ENCODE measurements around the gene RALGPS1. TPM values are rescaled to one million over a fixed set of nuclear protein-coding genes. Genes with fewer than 3 reads are reported as not detected.

RALGPS1 gene
- total and polyA plus RNA-seq, 4 donors, result 34.4 to 80.9 (median 73.2) TPM

GRCh38 chr9:127087411-127087810 lies 172.8 kb downstream of the RALGPS1 start:
- Histone ChIP-seq H3K4me1 (ENCODE audit: control insufficient read depth, insufficient read depth, low read length) (peaks cover 13% of the 10 kb centered on the region), H3K9me3 (ENCODE audit: control insufficient read depth, insufficient read depth, low read length) (no peaks in the 10 kb centered on the region), H3K27me3 (ENCODE audit: control insufficient read depth, insufficient read depth, low read length) (no peaks in the 10 kb centered on the region), H3K4me3 (ENCODE audit: low read depth, low read length) (no peak overlapping the region), H3K27ac (ENCODE audit: low read depth, low read length) (no peak overlapping the region), H3K36me3 (ENCODE audit: control insufficient read depth, insufficient read depth, low read length) (peaks cover 39% of the 10 kb centered on the region)
- 94% methylated on average over 5 of the region's 6 CpGs for WGBS (ENCODE audit: insufficient coverage)
- no peak for DNase-seq (ENCODE audit: low read depth in 4 of 6, low spot score in 6 of 6)

GRCh38 chr9:127087836-127088235 lies 173.3 kb downstream of the RALGPS1 start:
- peaks cover 12% of the 10 kb centered on the region for H3K4me1 ChIP-seq (ENCODE audit: control insufficient read depth, insufficient read depth, low read length)
- H3K27ac ChIP-seq (ENCODE audit: low read depth, low read length), result no peak overlapping the region
- H3K4me3 ChIP-seq (ENCODE audit: low read depth, low read length), result no peak overlapping the region
- DNase-seq (ENCODE audit: low read depth in 4 of 6, low spot score in 6 of 6), result no peak
- no peaks in the 10 kb centered on the region for H3K27me3 ChIP-seq (ENCODE audit: control insufficient read depth, insufficient read depth, low read length)
- H3K9me3 ChIP-seq (ENCODE audit: control insufficient read depth, insufficient read depth, low read length), result no peaks in the 10 kb centered on the region
- H3K36me3 ChIP-seq (ENCODE audit: control insufficient read depth, insufficient read depth, low read length), result peaks cover 42% of the 10 kb centered on the region
- WGBS (ENCODE audit: insufficient coverage), result 98% methylated on average over 8 of the region's 8 CpGs

- DNase-seq (ENCODE audit: low read depth in 4 of 6, low spot score in 6 of 6), result no peak
- H3K36me3 ChIP-seq (ENCODE audit: control insufficient read depth, insufficient read depth, low read length), result peaks cover 54% of the 10 kb centered on the region
- H3K27ac ChIP-seq (ENCODE audit: low read depth, low read length), result no peak overlapping the region
- no peaks in the 10 kb centered on the region for H3K9me3 ChIP-seq (ENCODE audit: control insufficient read depth, insufficient read depth, low read length)
- no peaks in the 10 kb centered on the region for H3K27me3 ChIP-seq (ENCODE audit: control insufficient read depth, insufficient read depth, low read length)
- H3K4me1 ChIP-seq (ENCODE audit: control insufficient read depth, insufficient read depth, low read length), result peaks cover 7% of the 10 kb centered on the region
- WGBS (ENCODE audit: insufficient coverage), result 94% methylated on average over 26 of the region's 27 CpGs
- H3K4me3 ChIP-seq (ENCODE audit: low read depth, low read length), result no peak overlapping the region
These were observed 174.4 kb downstream of the RALGPS1 start for GRCh38 chr9:127088724-127089615.

GRCh38 chr9:127089631-127090081 lies 175.1 kb downstream of the RALGPS1 start:
- WGBS (ENCODE audit: insufficient coverage), result 95% methylated on average over 6 of the region's 6 CpGs
- H3K27ac ChIP-seq (ENCODE audit: low read depth, low read length), result no peak overlapping the region
- DNase-seq (ENCODE audit: low read depth in 4 of 6, low spot score in 6 of 6), result no peak
- H3K36me3 ChIP-seq (ENCODE audit: control insufficient read depth, insufficient read depth, low read length), result peaks cover 54% of the 10 kb centered on the region
- H3K4me3 ChIP-seq (ENCODE audit: low read depth, low read length), result no peak overlapping the region
- no peaks in the 10 kb centered on the region for H3K27me3 ChIP-seq (ENCODE audit: control insufficient read depth, insufficient read depth, low read length)
- no peaks in the 10 kb centered on the region for H3K9me3 ChIP-seq (ENCODE audit: control insufficient read depth, insufficient read depth, low read length)
- peaks cover 7% of the 10 kb centered on the region for H3K4me1 ChIP-seq (ENCODE audit: control insufficient read depth, insufficient read depth, low read length)

- H3K27ac ChIP-seq (ENCODE audit: low read depth, low read length), result no peak overlapping the region
- WGBS (ENCODE audit: insufficient coverage), result 76% methylated on average over 5 of the region's 6 CpGs
- no peak overlapping the region for H3K4me3 ChIP-seq (ENCODE audit: low read depth, low read length)
- H3K36me3 ChIP-seq (ENCODE audit: control insufficient read depth, insufficient read depth, low read length), result peaks cover 51% of the 10 kb centered on the region
- H3K4me1 ChIP-seq (ENCODE audit: control insufficient read depth, insufficient read depth, low read length), result peaks cover 7% of the 10 kb centered on the region
- no peaks in the 10 kb centered on the region for H3K9me3 ChIP-seq (ENCODE audit: control insufficient read depth, insufficient read depth, low read length)
- H3K27me3 ChIP-seq (ENCODE audit: control insufficient read depth, insufficient read depth, low read length), result no peaks in the 10 kb centered on the region
- no peak for DNase-seq (ENCODE audit: low read depth in 4 of 6, low spot score in 6 of 6)
These were observed 175.9 kb downstream of the RALGPS1 start for GRCh38 chr9:127090341-127090985.

GRCh38 chr9:127091526-127091925 lies 176.9 kb downstream of the RALGPS1 start:
- Histone ChIP-seq H3K4me3 (ENCODE audit: low read depth, low read length) (no peak overlapping the region), H3K27me3 (ENCODE audit: control insufficient read depth, insufficient read depth, low read length) (no peaks in the 10 kb centered on the region), H3K4me1 (ENCODE audit: control insufficient read depth, insufficient read depth, low read length) (peaks cover 18% of the 10 kb centered on the region), H3K9me3 (ENCODE audit: control insufficient read depth, insufficient read depth, low read length) (no peaks in the 10 kb centered on the region), H3K36me3 (ENCODE audit: control insufficient read depth, insufficient read depth, low read length) (peaks cover 57% of the 10 kb centered on the region), H3K27ac (ENCODE audit: low read depth, low read length) (no peak overlapping the region)
- 86% methylated on average over 13 of the region's 13 CpGs for whole genome bisulfite sequencing (ENCODE audit: insufficient coverage)
- no peak for DNase-seq (ENCODE audit: low read depth in 4 of 6, low spot score in 6 of 6)

GRCh38 chr9:127092041-127092608 lies 177.5 kb downstream of the RALGPS1 start:
- H3K9me3 ChIP-seq (ENCODE audit: control insufficient read depth, insufficient read depth, low read length), result no peaks in the 10 kb centered on the region
- peaks cover 57% of the 10 kb centered on the region for H3K36me3 ChIP-seq (ENCODE audit: control insufficient read depth, insufficient read depth, low read length)
- H3K4me3 ChIP-seq (ENCODE audit: low read depth, low read length), result no peak overlapping the region
- 89% methylated on average over 5 of the region's 11 CpGs for WGBS (ENCODE audit: insufficient coverage)
- H3K27me3 ChIP-seq (ENCODE audit: control insufficient read depth, insufficient read depth, low read length), result no peaks in the 10 kb centered on the region
- no peak for DNase-seq (ENCODE audit: low read depth in 4 of 6, low spot score in 6 of 6)
- no peak overlapping the region for H3K27ac ChIP-seq (ENCODE audit: low read depth, low read length)
- H3K4me1 ChIP-seq (ENCODE audit: control insufficient read depth, insufficient read depth, low read length), result peaks cover 18% of the 10 kb centered on the region

GRCh38 chr9:127093319-127094020 lies 178.9 kb downstream of the RALGPS1 start:
- peaks cover 22% of the 10 kb centered on the region for H3K4me1 ChIP-seq (ENCODE audit: control insufficient read depth, insufficient read depth, low read length)
- no peak overlapping the region for H3K4me3 ChIP-seq (ENCODE audit: low read depth, low read length)
- no peaks in the 10 kb centered on the region for H3K9me3 ChIP-seq (ENCODE audit: control insufficient read depth, insufficient read depth, low read length)
- no peak overlapping the region for H3K27ac ChIP-seq (ENCODE audit: low read depth, low read length)
- peaks cover 58% of the 10 kb centered on the region for H3K36me3 ChIP-seq (ENCODE audit: control insufficient read depth, insufficient read depth, low read length)
- H3K27me3 ChIP-seq (ENCODE audit: control insufficient read depth, insufficient read depth, low read length), result no peaks in the 10 kb centered on the region
- no peak for DNase-seq (ENCODE audit: low read depth in 4 of 6, low spot score in 6 of 6)
- 97% methylated on average over 14 of the region's 17 CpGs for WGBS (ENCODE audit: insufficient coverage)

GRCh38 chr9:127095411-127095810 lies 180.8 kb downstream of the RALGPS1 start:
- Histone ChIP-seq H3K4me1 (ENCODE audit: control insufficient read depth, insufficient read depth, low read length) (peaks cover 22% of the 10 kb centered on the region), H3K27me3 (ENCODE audit: control insufficient read depth, insufficient read depth, low read length) (no peaks in the 10 kb centered on the region), H3K27ac (ENCODE audit: low read depth, low read length) (peak overlapping the region; percentile 67), H3K36me3 (ENCODE audit: control insufficient read depth, insufficient read depth, low read length) (peaks cover 47% of the 10 kb centered on the region), H3K9me3 (ENCODE audit: control insufficient read depth, insufficient read depth, low read length) (no peaks in the 10 kb centered on the region), H3K4me3 (ENCODE audit: low read depth, low read length) (no peak overlapping the region)
- 100% methylated on average over 1 of the region's 5 CpGs for WGBS (ENCODE audit: insufficient coverage)
- no peak for DNase-seq (ENCODE audit: low read depth in 4 of 6, low spot score in 6 of 6)

Measured in spinal cord (tissue), 10 donors.